SK-N-SH (cell line): Measurements from ENCODE around the gene TAF11L3. TPM values are rescaled to one million over a fixed set of nuclear protein-coding genes. Genes with fewer than 3 reads are reported as not detected.

Experiments
- CTCF ChIA-PET: fragments of 300-600, 350-600 bp; formaldehyde crosslinking; extraction: SDS; loops from one replicate; lab custom pipeline; 2021; lab: Yijun Ruan, JAX
- POLR2A ChIA-PET: fragments of 350-600 bp; sonication (Branson Sonifier 250); formaldehyde crosslinking; extraction: SDS; loops from one replicate; lab custom pipeline; 2020; ENCODE audit warnings: antibody characterized with exemption, inconsistent platforms; lab: Yijun Ruan, JAX
- DNase-seq: peaks from one replicate; pipeline ENCODE4 v3.0.0; 2012
- H2AFZ ChIP-seq: fragments of 200-600 bp; sonication (generic); 2 replicates; pipeline ENCODE4 v1.8.1; 2016; ENCODE audit warnings: antibody characterized with exemption, mild to moderate bottlenecking, low read depth
- H3F3A ChIP-seq: fragments of 200-600 bp; sonication (generic); replicated peaks from 2 replicates; pipeline ENCODE3; 2016; ENCODE audit warnings: antibody characterized with exemption, mild to moderate bottlenecking; ENCODE audit not compliant: insufficient read depth
- H3K27ac ChIP-seq, 2 experiments: fragments of 200-500 bp in 1 of 2; fragments of 200-600 bp in 1 of 2; sonication (Bioruptor generic) in 1 of 2; sonication (generic), shearing (Covaris generic) in 1 of 2; 2 replicates each; pipeline versions ENCODE4 v1.5.1 to v1.6.1; 2014 to 2016; ENCODE audit warnings: low read depth in 2 of 2, inconsistent platforms in 1 of 2, low read length in 1 of 2, mild to moderate bottlenecking in 1 of 2, mixed read lengths in 1 of 2
- H3K27me3 ChIP-seq: fragments of 200-600 bp; sonication (generic), shearing (Covaris generic); 2 replicates; pipeline ENCODE4 v1.6.1; 2016; ENCODE audit warnings: mixed run types; ENCODE audit not compliant: insufficient read depth
- H3K36me3 ChIP-seq, 2 experiments: fragments of 200-500 bp in 1 of 2; fragments of 200-600 bp in 1 of 2; sonication (Bioruptor generic) in 1 of 2; sonication (generic) in 1 of 2; replicated peaks in 1 of 2; 2 replicates each; pipeline versions ENCODE3 to v1.5.1; 2014 to 2016; ENCODE audit warnings: low read length in 1 of 2, mild to moderate bottlenecking in 1 of 2; ENCODE audit not compliant: insufficient read depth in 2 of 2, control insufficient read depth in 1 of 2
- H3K4me1 ChIP-seq, 2 experiments: fragments of 200-500 bp in 1 of 2; fragments of 200-600 bp in 1 of 2; sonication (Bioruptor generic) in 1 of 2; sonication (generic), shearing (Covaris generic) in 1 of 2; 2 replicates each; pipeline versions ENCODE4 v1.5.1 to v1.6.1; 2014 to 2016; ENCODE audit warnings: low read depth in 1 of 2, low read length in 1 of 2, mixed run types in 1 of 2; ENCODE audit not compliant: insufficient read depth in 2 of 2, control insufficient read depth in 1 of 2
- H3K4me2 ChIP-seq: fragments of 200-600 bp; sonication (generic), shearing (Covaris generic); 2 replicates; pipeline ENCODE4 v1.6.1; 2017; ENCODE audit warnings: mixed run types
- H3K4me3 ChIP-seq, 2 experiments: fragments of 200-500 bp in 1 of 2; fragments of 200-600 bp in 1 of 2; sonication (Bioruptor generic) in 1 of 2; sonication (generic), shearing (Covaris generic) in 1 of 2; 2 replicates each; pipeline versions ENCODE4 v1.5.1 to v1.8.1; 2014 to 2016; ENCODE audit warnings: low read depth in 2 of 2, inconsistent platforms in 1 of 2, low read length in 1 of 2, mild to moderate bottlenecking in 1 of 2, mixed read lengths in 1 of 2, moderate library complexity in 1 of 2
- H3K79me2 ChIP-seq: fragments of 200-600 bp; sonication (generic); 2 replicates; pipeline ENCODE4 v1.8.1; 2017; ENCODE audit warnings: mild to moderate bottlenecking; ENCODE audit not compliant: insufficient read depth
- H3K9ac ChIP-seq: fragments of 200-600 bp; sonication (generic); 2 replicates; pipeline ENCODE4 v1.6.1; 2017; ENCODE audit warnings: mixed run types
- H3K9me2 ChIP-seq: fragments of 200-600 bp; sonication (generic); 2 replicates; pipeline ENCODE4 v1.6.1; 2017; ENCODE audit warnings: mixed run types
- H3K9me3 ChIP-seq: fragments of 200-600 bp; sonication (generic); 2 replicates; pipeline ENCODE4 v1.6.1; 2017; ENCODE audit warnings: mixed run types, mild to moderate bottlenecking, moderate library complexity
- H4K20me1 ChIP-seq: fragments of 200-600 bp; sonication (generic); 2 replicates; pipeline ENCODE4 v1.6.1; 2017; ENCODE audit warnings: mild to moderate bottlenecking, mixed run types; ENCODE audit not compliant: insufficient read depth
- CHD2 ChIP-seq: fragments of 150-350 bp; IDR thresholded peaks from 2 replicates; pipeline ENCODE4 v1.6.1; 2018; ENCODE audit warnings: low read length; ENCODE audit not compliant: partially characterized antibody
- EP300 ChIP-seq, 2 experiments: IDR thresholded peaks; 2 replicates each; pipeline versions ENCODE4 v1.4.0 to v1.6.1; 2012; ENCODE audit warnings: borderline replicate concordance in 1 of 2, low read depth in 1 of 2, low read length in 1 of 2
- FOSL2 ChIP-seq: IDR thresholded peaks from 2 replicates; pipeline ENCODE4 v1.4.0; 2012; ENCODE audit warnings: low read depth, mild to moderate bottlenecking, moderate library complexity, borderline replicate concordance
- GATA2 ChIP-seq: sonication (generic); formaldehyde crosslinking; IDR thresholded peaks from 2 replicates; pipeline ENCODE4 v1.5.0; 2020; ENCODE audit warnings: mild to moderate bottlenecking, missing genetic modification reagents
- JUND ChIP-seq: IDR thresholded peaks from 2 replicates; pipeline ENCODE4 v1.4.0; 2012
- MXI1 ChIP-seq: IDR thresholded peaks from 2 replicates; pipeline ENCODE4 v1.6.1; 2012; ENCODE audit warnings: mild to moderate bottlenecking, low read depth, low read length, improper control_type of control experiment
- RAD21 ChIP-seq: IDR thresholded peaks from 2 replicates; pipeline ENCODE4 v1.6.1; 2012; ENCODE audit warnings: mild to moderate bottlenecking, low read length
- RCOR1 ChIP-seq: fragments of 150-350 bp; IDR thresholded peaks from 2 replicates; pipeline ENCODE4 v1.6.1; 2017; ENCODE audit warnings: antibody characterized with exemption, low read length
- SIN3A ChIP-seq: IDR thresholded peaks from 2 replicates; pipeline ENCODE4 v1.6.1; 2012; ENCODE audit warnings: low read depth, mild to moderate bottlenecking, low read length, moderate library complexity, borderline replicate concordance
- SMC3 ChIP-seq: IDR thresholded peaks from 2 replicates; pipeline ENCODE4 v1.6.1; 2012; ENCODE audit warnings: low read depth, low read length, improper control_type of control experiment
- WGBS: methylation state at CpG from one replicate; pipeline ENCODE4 v1.1.6; 2017; ENCODE audit warnings: low lambda C conversion rate; 5-methylcytosine and 5-hydroxymethylcytosine counted together
- polyA plus RNA-seq, 3 experiments: library from polyadenylated mRNA; depleted of rRNA; stranded (reverse); fragments of >200 nt; gene quantifications; 2 replicates each; pipeline ENCODE4 v1.2.3, GENCODE V29; 2012
- TF ChIP-seq, protein P1 (sequence below): fragments of 150-350 bp; IDR thresholded peaks from 2 replicates; pipeline ENCODE4 v1.6.1; 2016; ENCODE audit warnings: mild to moderate bottlenecking, low read depth, low read length
- TF ChIP-seq, protein P2 (sequence below): IDR thresholded peaks from 2 replicates; pipeline ENCODE4 v1.6.1; 2012; ENCODE audit warnings: mild to moderate bottlenecking, low read depth, low read length, moderate library complexity
- TF ChIP-seq, protein P3 (sequence below): IDR thresholded peaks from 2 replicates; pipeline ENCODE4 v1.4.0; 2012; ENCODE audit warnings: low read depth

TAF11L3 gene
- polyA plus RNA-seq, 1 of the 3 experiments (the other 2 are of a cell fraction): not detected

GRCh38 chr5:17477043-17477442, 41.1 kb upstream of the TAF11L3 start:
- no peaks in the 10 kb centered on the region for H3K9me2 ChIP-seq
- no peak overlapping the region for H3K4me2 ChIP-seq
- no peaks in the 10 kb centered on the region for H4K20me1 ChIP-seq
- H3F3A ChIP-seq: no peaks in the 10 kb centered on the region
- no peak overlapping the region for H3K4me3 ChIP-seq
- TF ChIP-seq, protein P1, sequence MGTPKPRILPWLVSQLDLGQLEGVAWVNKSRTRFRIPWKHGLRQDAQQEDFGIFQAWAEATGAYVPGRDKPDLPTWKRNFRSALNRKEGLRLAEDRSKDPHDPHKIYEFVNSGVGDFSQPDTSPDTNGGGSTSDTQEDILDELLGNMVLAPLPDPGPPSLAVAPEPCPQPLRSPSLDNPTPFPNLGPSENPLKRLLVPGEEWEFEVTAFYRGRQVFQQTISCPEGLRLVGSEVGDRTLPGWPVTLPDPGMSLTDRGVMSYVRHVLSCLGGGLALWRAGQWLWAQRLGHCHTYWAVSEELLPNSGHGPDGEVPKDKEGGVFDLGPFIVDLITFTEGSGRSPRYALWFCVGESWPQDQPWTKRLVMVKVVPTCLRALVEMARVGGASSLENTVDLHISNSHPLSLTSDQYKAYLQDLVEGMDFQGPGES: no peak
- TF ChIP-seq MXI1 (no peak), GATA2 (peak; percentile 49), SIN3A (no peak)
- H3K27me3 ChIP-seq: no peaks in the 10 kb centered on the region
- peak overlapping the region in 1 of 2 experiments; percentile 30; a peak in 1 of 4 replicates for H3K27ac ChIP-seq
- H3K9ac ChIP-seq: no peak overlapping the region
- ChIA-PET CTCF (interaction anchor here (0.9 to 1.5 kb wide), 2 partner anchors 261 to 287 kb away, joined by 3 to 5 read pairs; no protein-coding TSS in a partner anchor), POLR2A (interaction anchor here (0.8 kb wide), 1 partner anchor 98 kb away, joined by 3 read pairs; no protein-coding TSS in a partner anchor)
- 25% methylated on average over 3 of the region's 3 CpGs for WGBS
- peak; percentile 34 for DNase-seq
- H3K36me3 ChIP-seq: no peaks in the 10 kb centered on the region
- H3K4me1 ChIP-seq: peaks cover 0 to 3% of the 10 kb centered on the region in 2 experiments; a peak in 1 of 4 replicates
- no peaks in the 10 kb centered on the region for H3K9me3 ChIP-seq
- H3K79me2 ChIP-seq: no peaks in the 10 kb centered on the region
- H2AFZ ChIP-seq: no peak overlapping the region

- H3K9me2 ChIP-seq: no peaks in the 10 kb centered on the region
- CTCF ChIA-PET: interaction anchor here (0.9 to 1.5 kb wide), 2 partner anchors 262 to 288 kb away, joined by 3 to 5 read pairs; no protein-coding TSS in a partner anchor
- H3K4me1 ChIP-seq: peaks cover 0 to 3% of the 10 kb centered on the region in 2 experiments; a peak in 2 of 4 replicates
- H4K20me1 ChIP-seq: no peaks in the 10 kb centered on the region
- H3K27me3 ChIP-seq: no peaks in the 10 kb centered on the region
- no peaks in the 10 kb centered on the region for H3K9me3 ChIP-seq
- no peaks in the 10 kb centered on the region for H3F3A ChIP-seq
- WGBS: 26% methylated on average over 7 of the region's 7 CpGs
- peak; percentile 60 for DNase-seq
- TF ChIP-seq SMC3 (no peak), EP300 (IDR thresholded peaks at IDR 0.05; ENCODE audit: borderline replicate concordance in 1 of 2, low read depth in 1 of 2, low read length in 1 of 2) (peak in 1 of 2 experiments; percentile 45; a peak in 2 of 4 replicates), MXI1 (no peak), RAD21 (peak; percentile 21; the same call in 1 of the 2 replicates), CHD2 (peak; percentile 15), JUND (no peak), FOSL2 (no peak), GATA2 (peak; percentile 87), RCOR1 (peak; percentile 55; the same call in 1 of the 2 replicates)
- TF ChIP-seq, protein P2, sequence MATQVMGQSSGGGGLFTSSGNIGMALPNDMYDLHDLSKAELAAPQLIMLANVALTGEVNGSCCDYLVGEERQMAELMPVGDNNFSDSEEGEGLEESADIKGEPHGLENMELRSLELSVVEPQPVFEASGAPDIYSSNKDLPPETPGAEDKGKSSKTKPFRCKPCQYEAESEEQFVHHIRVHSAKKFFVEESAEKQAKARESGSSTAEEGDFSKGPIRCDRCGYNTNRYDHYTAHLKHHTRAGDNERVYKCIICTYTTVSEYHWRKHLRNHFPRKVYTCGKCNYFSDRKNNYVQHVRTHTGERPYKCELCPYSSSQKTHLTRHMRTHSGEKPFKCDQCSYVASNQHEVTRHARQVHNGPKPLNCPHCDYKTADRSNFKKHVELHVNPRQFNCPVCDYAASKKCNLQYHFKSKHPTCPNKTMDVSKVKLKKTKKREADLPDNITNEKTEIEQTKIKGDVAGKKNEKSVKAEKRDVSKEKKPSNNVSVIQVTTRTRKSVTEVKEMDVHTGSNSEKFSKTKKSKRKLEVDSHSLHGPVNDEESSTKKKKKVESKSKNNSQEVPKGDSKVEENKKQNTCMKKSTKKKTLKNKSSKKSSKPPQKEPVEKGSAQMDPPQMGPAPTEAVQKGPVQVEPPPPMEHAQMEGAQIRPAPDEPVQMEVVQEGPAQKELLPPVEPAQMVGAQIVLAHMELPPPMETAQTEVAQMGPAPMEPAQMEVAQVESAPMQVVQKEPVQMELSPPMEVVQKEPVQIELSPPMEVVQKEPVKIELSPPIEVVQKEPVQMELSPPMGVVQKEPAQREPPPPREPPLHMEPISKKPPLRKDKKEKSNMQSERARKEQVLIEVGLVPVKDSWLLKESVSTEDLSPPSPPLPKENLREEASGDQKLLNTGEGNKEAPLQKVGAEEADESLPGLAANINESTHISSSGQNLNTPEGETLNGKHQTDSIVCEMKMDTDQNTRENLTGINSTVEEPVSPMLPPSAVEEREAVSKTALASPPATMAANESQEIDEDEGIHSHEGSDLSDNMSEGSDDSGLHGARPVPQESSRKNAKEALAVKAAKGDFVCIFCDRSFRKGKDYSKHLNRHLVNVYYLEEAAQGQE: no peak
- TF ChIP-seq, protein P3, sequence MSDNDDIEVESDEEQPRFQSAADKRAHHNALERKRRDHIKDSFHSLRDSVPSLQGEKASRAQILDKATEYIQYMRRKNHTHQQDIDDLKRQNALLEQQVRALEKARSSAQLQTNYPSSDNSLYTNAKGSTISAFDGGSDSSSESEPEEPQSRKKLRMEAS: no peak
- TF ChIP-seq, all 33 proteins: peak for 5
- POLR2A ChIA-PET: interaction anchor here (0.7 to 0.8 kb wide), 2 partner anchors 9 to 98 kb away, joined by 3 read pairs; no protein-coding TSS in a partner anchor
- Histone ChIP-seq H3K4me3 (no peak overlapping the region), H3K27ac (peak overlapping the region in 1 of 2 experiments; percentile 30; a peak in 1 of 4 replicates), H3K36me3 (no peaks in the 10 kb centered on the region), H3K9ac (no peak overlapping the region), H3K79me2 (no peaks in the 10 kb centered on the region), H3K4me2 (no peak overlapping the region), H2AFZ (no peak overlapping the region)
Measured at GRCh38 chr5:17477573-17478265, 40.4 kb upstream of the TAF11L3 start.
